Measurements from ENCODE around the gene CRIP2. TPM values are rescaled to one million over a fixed set of nuclear protein-coding genes. Genes with fewer than 3 reads are reported as not detected.

The CRIP2 gene
- polyA plus RNA-seq, 1 donor from 2014 or later = 214 TPM

DNA sequence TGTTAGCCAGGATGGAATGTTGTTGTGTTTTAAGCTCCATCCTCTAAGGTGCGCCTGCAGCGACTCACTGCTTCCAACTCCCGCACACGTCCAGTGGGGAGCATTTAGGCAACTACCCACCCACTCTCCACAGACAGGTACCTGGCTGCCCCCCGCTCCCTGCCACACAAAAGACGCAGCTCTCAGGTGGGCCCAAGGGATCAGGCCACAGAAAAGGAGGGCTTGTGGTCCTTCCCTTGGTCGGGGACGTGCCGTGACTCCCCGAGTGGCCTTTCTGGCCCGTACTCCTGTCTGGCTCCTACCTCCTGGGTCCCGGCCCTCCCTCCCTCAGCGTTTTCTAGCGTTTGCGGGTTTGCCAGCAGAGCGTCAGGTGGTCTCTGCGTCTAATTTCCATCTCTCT is 32.6 kb downstream of the CRIP2 start:
- TF ChIP-seq SMC3 (conservative IDR thresholded peaks at IDR 0.05; ENCODE audit: poor library complexity) (no peak), RAD21 (conservative IDR thresholded peaks at IDR 0.05) (no peak), EZH2 (IDR thresholded peaks at IDR 0.05; ENCODE audit: borderline replicate concordance, insufficient read depth, low read length, poor library complexity, severe bottlenecking) (no peak), POLR2AphosphoS5 (IDR thresholded peaks at IDR 0.05) (no peak), MXI1 (conservative IDR thresholded peaks at IDR 0.05; ENCODE audit: poor library complexity, severe bottlenecking) (no peak), TAF1 (IDR thresholded peaks at IDR 0.05; ENCODE audit: low read depth) (no peak), EP300 (conservative IDR thresholded peaks at IDR 0.05; ENCODE audit: poor library complexity, severe bottlenecking) (no peak)
- TF ChIP-seq, protein P1, sequence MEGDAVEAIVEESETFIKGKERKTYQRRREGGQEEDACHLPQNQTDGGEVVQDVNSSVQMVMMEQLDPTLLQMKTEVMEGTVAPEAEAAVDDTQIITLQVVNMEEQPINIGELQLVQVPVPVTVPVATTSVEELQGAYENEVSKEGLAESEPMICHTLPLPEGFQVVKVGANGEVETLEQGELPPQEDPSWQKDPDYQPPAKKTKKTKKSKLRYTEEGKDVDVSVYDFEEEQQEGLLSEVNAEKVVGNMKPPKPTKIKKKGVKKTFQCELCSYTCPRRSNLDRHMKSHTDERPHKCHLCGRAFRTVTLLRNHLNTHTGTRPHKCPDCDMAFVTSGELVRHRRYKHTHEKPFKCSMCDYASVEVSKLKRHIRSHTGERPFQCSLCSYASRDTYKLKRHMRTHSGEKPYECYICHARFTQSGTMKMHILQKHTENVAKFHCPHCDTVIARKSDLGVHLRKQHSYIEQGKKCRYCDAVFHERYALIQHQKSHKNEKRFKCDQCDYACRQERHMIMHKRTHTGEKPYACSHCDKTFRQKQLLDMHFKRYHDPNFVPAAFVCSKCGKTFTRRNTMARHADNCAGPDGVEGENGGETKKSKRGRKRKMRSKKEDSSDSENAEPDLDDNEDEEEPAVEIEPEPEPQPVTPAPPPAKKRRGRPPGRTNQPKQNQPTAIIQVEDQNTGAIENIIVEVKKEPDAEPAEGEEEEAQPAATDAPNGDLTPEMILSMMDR (IDR thresholded peaks at IDR 0.05; ENCODE audit: poor library complexity, severe bottlenecking) = no peak
- TF ChIP-seq, protein P2, sequence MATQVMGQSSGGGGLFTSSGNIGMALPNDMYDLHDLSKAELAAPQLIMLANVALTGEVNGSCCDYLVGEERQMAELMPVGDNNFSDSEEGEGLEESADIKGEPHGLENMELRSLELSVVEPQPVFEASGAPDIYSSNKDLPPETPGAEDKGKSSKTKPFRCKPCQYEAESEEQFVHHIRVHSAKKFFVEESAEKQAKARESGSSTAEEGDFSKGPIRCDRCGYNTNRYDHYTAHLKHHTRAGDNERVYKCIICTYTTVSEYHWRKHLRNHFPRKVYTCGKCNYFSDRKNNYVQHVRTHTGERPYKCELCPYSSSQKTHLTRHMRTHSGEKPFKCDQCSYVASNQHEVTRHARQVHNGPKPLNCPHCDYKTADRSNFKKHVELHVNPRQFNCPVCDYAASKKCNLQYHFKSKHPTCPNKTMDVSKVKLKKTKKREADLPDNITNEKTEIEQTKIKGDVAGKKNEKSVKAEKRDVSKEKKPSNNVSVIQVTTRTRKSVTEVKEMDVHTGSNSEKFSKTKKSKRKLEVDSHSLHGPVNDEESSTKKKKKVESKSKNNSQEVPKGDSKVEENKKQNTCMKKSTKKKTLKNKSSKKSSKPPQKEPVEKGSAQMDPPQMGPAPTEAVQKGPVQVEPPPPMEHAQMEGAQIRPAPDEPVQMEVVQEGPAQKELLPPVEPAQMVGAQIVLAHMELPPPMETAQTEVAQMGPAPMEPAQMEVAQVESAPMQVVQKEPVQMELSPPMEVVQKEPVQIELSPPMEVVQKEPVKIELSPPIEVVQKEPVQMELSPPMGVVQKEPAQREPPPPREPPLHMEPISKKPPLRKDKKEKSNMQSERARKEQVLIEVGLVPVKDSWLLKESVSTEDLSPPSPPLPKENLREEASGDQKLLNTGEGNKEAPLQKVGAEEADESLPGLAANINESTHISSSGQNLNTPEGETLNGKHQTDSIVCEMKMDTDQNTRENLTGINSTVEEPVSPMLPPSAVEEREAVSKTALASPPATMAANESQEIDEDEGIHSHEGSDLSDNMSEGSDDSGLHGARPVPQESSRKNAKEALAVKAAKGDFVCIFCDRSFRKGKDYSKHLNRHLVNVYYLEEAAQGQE (IDR thresholded peaks at IDR 0.05; ENCODE audit: borderline replicate concordance) = no peak
- H2AFZ ChIP-seq (ENCODE audit: low read depth, low read length) = no peak overlapping the region
- H3K4me2 ChIP-seq (ENCODE audit: low read length) = no peak overlapping the region
- no peaks in the 10 kb centered on the region for H3K27me3 ChIP-seq (ENCODE audit: insufficient read depth, low read depth, low read length)
- H3K9ac ChIP-seq (ENCODE audit: low read length) = no peak overlapping the region
- H3K27ac ChIP-seq (ENCODE audit: low read length) = no peak overlapping the region
- no peaks in the 10 kb centered on the region for H3F3A ChIP-seq (ENCODE audit: insufficient read depth, low read length, poor library complexity, severe bottlenecking)
- H3K9me2 ChIP-seq (ENCODE audit: insufficient read depth, low read length) = no peaks in the 10 kb centered on the region
- H3K4me3 ChIP-seq (ENCODE audit: low read length) = no peak overlapping the region
- H3K36me3 ChIP-seq (ENCODE audit: insufficient read depth, low read length) = no peaks in the 10 kb centered on the region
- no peaks in the 10 kb centered on the region for H3K79me2 ChIP-seq (replicated peaks; ENCODE audit: insufficient read depth, low read length)
- H3K9me3 ChIP-seq (ENCODE audit: low read length) = no peaks in the 10 kb centered on the region
- H4K20me1 ChIP-seq (ENCODE audit: insufficient read depth) = no peaks in the 10 kb centered on the region

DNA sequence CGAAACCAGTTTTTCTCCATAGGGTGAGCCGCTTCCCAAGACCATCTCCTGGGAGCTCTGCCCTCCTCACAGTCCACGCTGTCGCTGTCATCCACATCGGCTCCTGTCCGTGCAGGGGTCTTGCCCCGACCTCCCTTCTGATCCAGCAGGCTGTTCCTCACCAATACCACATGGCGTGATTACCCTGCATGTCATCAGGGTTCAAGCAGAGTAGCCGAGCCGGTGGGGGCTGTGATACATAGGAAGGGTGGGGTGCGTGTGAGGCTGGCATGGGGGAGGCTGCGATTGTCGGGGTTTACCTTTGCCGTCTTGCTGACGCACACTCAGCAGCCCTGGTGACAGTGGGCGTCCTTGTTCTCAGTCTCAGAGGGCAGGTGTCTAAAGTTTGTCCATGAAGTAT is 33.4 kb downstream of the CRIP2 start:
- Histone ChIP-seq H4K20me1 (ENCODE audit: insufficient read depth) (no peaks in the 10 kb centered on the region), H3K9me3 (ENCODE audit: low read length) (no peaks in the 10 kb centered on the region), H3F3A (ENCODE audit: insufficient read depth, low read length, poor library complexity, severe bottlenecking) (no peaks in the 10 kb centered on the region), H2AFZ (ENCODE audit: low read depth, low read length) (no peak overlapping the region), H3K4me3 (ENCODE audit: low read length) (no peak overlapping the region), H3K79me2 (replicated peaks; ENCODE audit: insufficient read depth, low read length) (no peaks in the 10 kb centered on the region), H3K4me2 (ENCODE audit: low read length) (no peak overlapping the region), H3K27ac (ENCODE audit: low read length) (no peak overlapping the region), H3K27me3 (ENCODE audit: insufficient read depth, low read depth, low read length) (no peaks in the 10 kb centered on the region), H3K9ac (ENCODE audit: low read length) (no peak overlapping the region), H3K9me2 (ENCODE audit: insufficient read depth, low read length) (no peaks in the 10 kb centered on the region), H3K36me3 (ENCODE audit: insufficient read depth, low read length) (no peaks in the 10 kb centered on the region)
- no peak for TF ChIP-seq RAD21 (conservative IDR thresholded peaks at IDR 0.05)
- TF ChIP-seq TAF1 (IDR thresholded peaks at IDR 0.05; ENCODE audit: low read depth) = no peak
- TF ChIP-seq SMC3 (conservative IDR thresholded peaks at IDR 0.05; ENCODE audit: poor library complexity) = no peak
- TF ChIP-seq MXI1 (conservative IDR thresholded peaks at IDR 0.05; ENCODE audit: poor library complexity, severe bottlenecking) = no peak
- TF ChIP-seq, protein P1 (IDR thresholded peaks at IDR 0.05; ENCODE audit: poor library complexity, severe bottlenecking) = no peak
- no peak for TF ChIP-seq EZH2 (IDR thresholded peaks at IDR 0.05; ENCODE audit: borderline replicate concordance, insufficient read depth, low read length, poor library complexity, severe bottlenecking)
- no peak for TF ChIP-seq EP300 (conservative IDR thresholded peaks at IDR 0.05; ENCODE audit: poor library complexity, severe bottlenecking)
- TF ChIP-seq, protein P2 (IDR thresholded peaks at IDR 0.05; ENCODE audit: borderline replicate concordance) = no peak
- no peak for TF ChIP-seq POLR2AphosphoS5 (IDR thresholded peaks at IDR 0.05)

All from neural cell (in vitro differentiated cells).